ENCODE results near the gene PGLYRP3. TPM values are rescaled to one million over a fixed set of nuclear protein-coding genes. Genes with fewer than 3 reads are reported as not detected.

Gene PGLYRP3
- 0.27 TPM for polyA plus RNA-seq (2012; ENCODE audit: low read depth, missing spikeins)

DNA sequence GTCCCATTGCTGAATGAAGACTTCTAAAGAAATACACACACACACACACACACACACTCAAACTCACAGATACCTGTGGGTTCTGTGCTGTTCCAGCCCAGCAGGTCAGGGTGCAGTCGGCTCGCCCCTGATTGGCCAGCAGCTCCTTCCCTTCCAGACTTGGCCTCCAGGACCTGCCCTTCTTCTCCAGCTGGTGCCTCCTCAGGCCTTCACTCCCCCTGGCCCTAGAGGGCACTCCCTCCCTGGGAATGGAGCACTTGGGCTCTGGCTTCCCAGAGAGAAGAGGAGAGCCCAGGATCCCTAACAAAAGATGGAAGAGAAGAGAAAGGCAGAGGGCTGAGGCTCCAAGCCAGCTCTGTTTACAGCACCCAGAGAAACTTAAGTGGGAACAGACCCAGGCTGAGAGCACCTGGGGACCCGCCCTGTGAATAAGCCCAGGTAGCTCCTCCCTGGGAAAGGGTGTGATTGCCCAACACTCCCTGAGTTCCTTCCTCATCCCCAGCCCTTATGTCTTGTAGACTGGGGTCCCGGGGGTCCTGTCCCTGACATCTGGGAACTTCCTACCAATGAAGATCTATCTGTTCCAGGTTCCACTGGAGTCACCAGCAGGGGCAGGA is at the start of gene PGLYRP3:
TSS of gene PGLYRP3 (minus strand) at position 383 of the 617 bp plus-strand sequence. CDS start 2,287 bp downstream, outside the sequence.
- DNase-seq (ENCODE audit: insufficient read length, low spot score) (no peak), FAIRE-seq (no peak)
- TF ChIP-seq TAF1 (IDR thresholded peaks at IDR 0.05; ENCODE audit: low read depth, low read length) (no peak), SPI1 (IDR thresholded peaks at IDR 0.05; ENCODE audit: low read depth, low read length) (no peak), POLR2A (IDR thresholded peaks at IDR 0.05; ENCODE audit: low read depth, low read length) (no peak), POLR2AphosphoS5 (IDR thresholded peaks at IDR 0.05; ENCODE audit: low read depth, low read length) (no peak), POU2F2 (IDR thresholded peaks at IDR 0.05; ENCODE audit: low read depth, low read length) (no peak), PAX5 (IDR thresholded peaks at IDR 0.05; ENCODE audit: insufficient read depth, low read length, severe bottlenecking) (no peak)

DNA sequence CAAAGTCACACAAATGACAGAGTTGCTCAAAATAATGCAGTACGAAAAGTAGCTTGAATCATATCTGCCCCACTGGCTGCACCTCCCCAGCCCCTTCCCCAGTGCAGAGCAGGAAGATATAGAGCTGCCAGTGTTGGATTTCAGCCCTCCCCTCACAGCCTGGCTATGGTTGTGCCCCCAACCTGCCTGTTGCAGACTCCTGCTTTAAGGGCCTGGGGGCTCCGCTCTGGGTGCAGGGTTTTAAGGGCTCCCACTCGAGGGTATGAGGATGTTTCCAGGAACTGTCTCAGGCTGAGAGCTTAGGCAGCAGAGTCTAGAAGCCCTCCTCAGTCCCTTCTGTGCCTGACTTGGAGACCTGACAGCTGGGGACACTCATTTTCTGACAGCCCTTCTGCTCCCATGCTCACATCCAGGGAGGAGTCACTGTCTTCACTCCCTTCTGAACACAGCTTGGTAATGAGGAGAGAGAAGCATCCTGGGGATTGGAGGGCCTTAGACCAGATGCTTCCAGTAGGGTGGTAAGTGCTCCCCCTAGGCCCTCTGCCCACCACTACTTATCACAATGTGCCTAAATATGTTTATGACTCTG is 49.5 kb upstream of the PGLYRP3 start:
- FAIRE-seq (no peak), DNase-seq (ENCODE audit: insufficient read length, low spot score) (no peak)
- TF ChIP-seq TAF1 (IDR thresholded peaks at IDR 0.05; ENCODE audit: low read depth, low read length) (no peak), SPI1 (IDR thresholded peaks at IDR 0.05; ENCODE audit: low read depth, low read length) (no peak), POLR2A (IDR thresholded peaks at IDR 0.05; ENCODE audit: low read depth, low read length) (no peak), POLR2AphosphoS5 (IDR thresholded peaks at IDR 0.05; ENCODE audit: low read depth, low read length) (no peak), PAX5 (IDR thresholded peaks at IDR 0.05; ENCODE audit: insufficient read depth, low read length, severe bottlenecking) (no peak), POU2F2 (IDR thresholded peaks at IDR 0.05; ENCODE audit: low read depth, low read length) (no peak)

- DNase-seq (ENCODE audit: insufficient read length, low spot score), result no peak
- no peak for FAIRE-seq
- TF ChIP-seq PAX5 (IDR thresholded peaks at IDR 0.05; ENCODE audit: insufficient read depth, low read length, severe bottlenecking), result no peak
Measured at GRCh38 chr1:153361480-153362109, 48.8 kb upstream of the PGLYRP3 start.

GRCh38 chr1:153360592-153361479 is 48.1 kb upstream of the PGLYRP3 start:
- no peak for TF ChIP-seq POLR2AphosphoS5 (IDR thresholded peaks at IDR 0.05; ENCODE audit: low read depth, low read length)
- no peak for TF ChIP-seq SPI1 (IDR thresholded peaks at IDR 0.05; ENCODE audit: low read depth, low read length)
- TF ChIP-seq TAF1 (IDR thresholded peaks at IDR 0.05; ENCODE audit: low read depth, low read length), result no peak
- TF ChIP-seq POLR2A (IDR thresholded peaks at IDR 0.05; ENCODE audit: low read depth, low read length), result no peak
- TF ChIP-seq POU2F2 (IDR thresholded peaks at IDR 0.05; ENCODE audit: low read depth, low read length), result no peak
- no peak for TF ChIP-seq PAX5 (IDR thresholded peaks at IDR 0.05; ENCODE audit: insufficient read depth, low read length, severe bottlenecking)
- no peak for FAIRE-seq
- no peak for DNase-seq (ENCODE audit: insufficient read length, low spot score)

GRCh38 chr1:153360190-153360589 is 47.4 kb upstream of the PGLYRP3 start:
- TF ChIP-seq TAF1 (IDR thresholded peaks at IDR 0.05; ENCODE audit: low read depth, low read length) (no peak), SPI1 (IDR thresholded peaks at IDR 0.05; ENCODE audit: low read depth, low read length) (no peak), POLR2AphosphoS5 (IDR thresholded peaks at IDR 0.05; ENCODE audit: low read depth, low read length) (no peak), PAX5 (IDR thresholded peaks at IDR 0.05; ENCODE audit: insufficient read depth, low read length, severe bottlenecking) (no peak), POLR2A (IDR thresholded peaks at IDR 0.05; ENCODE audit: low read depth, low read length) (no peak), POU2F2 (IDR thresholded peaks at IDR 0.05; ENCODE audit: low read depth, low read length) (no peak)
- DNase-seq (ENCODE audit: insufficient read length, low spot score) (no peak), FAIRE-seq (no peak)

GRCh38 chr1:153359241-153359640 is 46.5 kb upstream of the PGLYRP3 start:
- TF ChIP-seq POLR2A (IDR thresholded peaks at IDR 0.05; ENCODE audit: low read depth, low read length) (no peak), PAX5 (IDR thresholded peaks at IDR 0.05; ENCODE audit: insufficient read depth, low read length, severe bottlenecking) (no peak), TAF1 (IDR thresholded peaks at IDR 0.05; ENCODE audit: low read depth, low read length) (no peak), POLR2AphosphoS5 (IDR thresholded peaks at IDR 0.05; ENCODE audit: low read depth, low read length) (no peak), POU2F2 (IDR thresholded peaks at IDR 0.05; ENCODE audit: low read depth, low read length) (no peak), SPI1 (IDR thresholded peaks at IDR 0.05; ENCODE audit: low read depth, low read length) (no peak)
- no peak for FAIRE-seq
- DNase-seq (ENCODE audit: insufficient read length, low spot score), result no peak

GRCh38 chr1:153358691-153358975 is 45.9 kb upstream of the PGLYRP3 start:
- no peak for TF ChIP-seq POU2F2 (IDR thresholded peaks at IDR 0.05; ENCODE audit: low read depth, low read length)
- TF ChIP-seq TAF1 (IDR thresholded peaks at IDR 0.05; ENCODE audit: low read depth, low read length), result no peak
- no peak for TF ChIP-seq PAX5 (IDR thresholded peaks at IDR 0.05; ENCODE audit: insufficient read depth, low read length, severe bottlenecking)
- TF ChIP-seq POLR2AphosphoS5 (IDR thresholded peaks at IDR 0.05; ENCODE audit: low read depth, low read length), result no peak
- no peak for TF ChIP-seq POLR2A (IDR thresholded peaks at IDR 0.05; ENCODE audit: low read depth, low read length)
- TF ChIP-seq SPI1 (IDR thresholded peaks at IDR 0.05; ENCODE audit: low read depth, low read length), result no peak
- no peak for FAIRE-seq
- no peak for DNase-seq (ENCODE audit: insufficient read length, low spot score)

DNA sequence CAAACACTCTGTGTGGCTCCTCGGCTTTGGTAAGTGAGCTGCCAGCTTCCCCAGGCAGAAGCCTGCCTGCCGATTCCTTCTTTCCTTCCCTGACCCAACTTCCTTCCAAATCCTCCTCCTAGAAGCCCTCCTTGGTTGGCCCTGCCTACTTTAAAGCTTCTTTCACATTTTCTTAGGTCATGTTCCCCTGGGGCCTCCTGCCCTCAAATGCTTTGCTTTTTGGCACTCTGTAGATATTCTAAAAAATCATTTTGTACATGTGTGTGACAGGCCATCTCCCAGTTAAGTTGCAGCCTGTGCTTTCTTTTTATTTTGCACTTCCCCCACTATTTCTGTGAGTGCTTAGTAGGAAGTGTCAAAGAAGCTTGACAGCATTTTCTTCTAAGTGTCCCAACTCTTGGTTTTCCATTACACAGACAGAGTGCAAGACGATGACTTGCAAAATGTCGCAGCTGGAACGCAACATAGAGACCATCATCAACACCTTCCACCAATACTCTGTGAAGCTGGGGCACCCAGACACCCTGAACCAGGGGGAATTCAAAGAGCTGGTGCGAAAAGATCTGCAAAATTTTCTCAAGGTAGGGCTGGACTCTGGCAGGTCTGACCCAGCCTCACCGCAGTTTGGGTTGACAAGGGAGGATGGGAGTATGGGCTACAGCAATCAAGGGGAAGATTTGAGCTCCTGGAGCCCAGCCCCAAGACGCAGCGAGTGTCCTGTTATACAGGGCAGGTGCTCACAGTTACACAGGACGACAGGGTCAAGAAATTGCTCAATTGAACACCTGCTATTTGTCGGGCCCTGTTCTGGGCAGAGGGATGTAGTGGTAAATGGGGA is 45.3 kb upstream of the PGLYRP3 start, which contains the start of gene S100A9:
TSS of gene S100A9 (plus strand) at position 2 of the 838 bp plus-strand sequence. CDS start at position 432, 430 bp downstream.
- TF ChIP-seq PAX5 (IDR thresholded peaks at IDR 0.05; ENCODE audit: insufficient read depth, low read length, severe bottlenecking) (no peak), POU2F2 (IDR thresholded peaks at IDR 0.05; ENCODE audit: low read depth, low read length) (no peak), POLR2AphosphoS5 (IDR thresholded peaks at IDR 0.05; ENCODE audit: low read depth, low read length) (no peak), TAF1 (IDR thresholded peaks at IDR 0.05; ENCODE audit: low read depth, low read length) (no peak), SPI1 (IDR thresholded peaks at IDR 0.05; ENCODE audit: low read depth, low read length) (no peak), POLR2A (IDR thresholded peaks at IDR 0.05; ENCODE audit: low read depth, low read length) (no peak)
- FAIRE-seq, result no peak
- no peak for DNase-seq (ENCODE audit: insufficient read length, low spot score)

All from GM12891 (cell line).